IPS DF 6.9 (cell line): ENCODE results near the gene NCAM2.

Experiments used
- DNase-seq: peaks from one replicate; pipeline ENCODE4 v3.0.0-alpha.2; 2013; ENCODE audit warnings: low read depth, low spot score
- H3K27ac ChIP-seq: one replicate; pipeline ENCODE4 v1.5.1; 2013; ENCODE audit warnings: low read length, control low read depth
- H3K27me3 ChIP-seq: 2 replicates; pipeline ENCODE4 v1.6.1; 2013; ENCODE audit warnings: mild to moderate bottlenecking, low read length; ENCODE audit not compliant: control insufficient read depth, insufficient read depth
- H3K36me3 ChIP-seq: 2 replicates; pipeline ENCODE4 v1.6.1; 2013; ENCODE audit warnings: low read length; ENCODE audit not compliant: control insufficient read depth, insufficient read depth
- H3K4me1 ChIP-seq: 2 replicates; pipeline ENCODE4 v1.6.1; 2013; ENCODE audit warnings: low read length; ENCODE audit not compliant: control insufficient read depth, insufficient read depth
- H3K4me3 ChIP-seq: 2 replicates; pipeline ENCODE4 v1.5.1; 2013; ENCODE audit warnings: mild to moderate bottlenecking, low read length
- H3K9me3 ChIP-seq: 2 replicates; pipeline ENCODE4 v1.6.1; 2013; ENCODE audit warnings: low read length, inconsistent platforms; ENCODE audit not compliant: control insufficient read depth, insufficient read depth
- WGBS: extraction: QIAGEN DNeasy Blood & Tissue Kit; methylation state at CpG from one replicate; pipeline ENCODE4 v1.1.7; 2013; ENCODE audit warnings: mixed read lengths, missing lambda C conversion rate; ENCODE audit not compliant: insufficient read length, insufficient coverage; 5-methylcytosine and 5-hydroxymethylcytosine counted together

NCAM2 gene

GRCh38 chr21:21464684-21465083, 466.5 kb downstream of the NCAM2 start:
- no peaks in the 10 kb centered on the region for H3K36me3 ChIP-seq
- no peak for DNase-seq
- H3K4me1 ChIP-seq, result no peaks in the 10 kb centered on the region
- H3K27me3 ChIP-seq, result no peaks in the 10 kb centered on the region
- no peak overlapping the region for H3K4me3 ChIP-seq
- no peak overlapping the region for H3K27ac ChIP-seq
- H3K9me3 ChIP-seq, result peaks cover 1% of the 10 kb centered on the region; the same call in 1 of the 2 replicates
- 100% methylated on average over 1 of the region's 1 CpG for WGBS

DNA sequence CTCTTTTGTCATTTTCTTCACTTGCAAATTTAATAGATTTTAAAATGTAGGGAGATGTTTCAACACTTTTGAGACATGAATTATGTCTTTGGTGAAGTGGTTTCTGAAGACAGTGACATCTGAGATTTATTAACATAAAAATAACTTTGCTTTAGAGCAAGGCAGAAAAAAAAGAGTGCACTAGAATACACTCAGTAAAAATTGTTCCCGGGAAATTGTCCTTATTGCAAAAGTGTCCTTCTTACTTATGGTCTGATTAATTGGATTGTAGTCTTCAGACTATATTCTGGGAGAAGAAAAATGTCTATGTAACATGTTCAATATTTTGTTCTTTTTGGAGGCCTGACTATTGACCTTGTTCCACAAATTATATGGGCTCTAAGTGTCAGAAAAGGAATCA, 468.5 kb downstream of the NCAM2 start:
- no peaks in the 10 kb centered on the region for H3K27me3 ChIP-seq
- H3K4me1 ChIP-seq, result no peaks in the 10 kb centered on the region
- no peak for DNase-seq
- no peaks in the 10 kb centered on the region for H3K36me3 ChIP-seq
- WGBS, result no CpG with 5 or more reads among the region's 1 CpG
- peaks cover 1% of the 10 kb centered on the region; the same call in 1 of the 2 replicates for H3K9me3 ChIP-seq
- no peak overlapping the region for H3K27ac ChIP-seq
- no peak overlapping the region for H3K4me3 ChIP-seq

DNA sequence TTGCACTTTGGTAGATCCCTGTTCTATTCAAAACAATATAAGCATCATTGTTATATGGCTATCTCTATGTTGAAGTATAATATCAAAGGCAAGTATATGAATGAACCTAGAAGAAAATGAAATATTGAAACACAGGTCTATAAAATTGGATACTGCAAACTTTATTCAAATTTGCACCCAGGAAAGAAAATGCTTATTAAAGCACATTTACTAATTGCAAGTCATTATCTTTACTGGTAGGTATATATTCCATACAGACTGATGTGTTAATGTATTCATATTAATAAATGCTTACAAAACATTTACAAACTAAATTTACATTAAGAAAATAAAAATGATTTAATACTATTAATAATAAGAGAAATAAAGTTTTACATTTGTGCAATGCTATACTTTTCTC, 469.8 kb downstream of the NCAM2 start:
- no peaks in the 10 kb centered on the region for H3K27me3 ChIP-seq
- H3K4me1 ChIP-seq, result no peaks in the 10 kb centered on the region
- peaks cover 1% of the 10 kb centered on the region; the same call in 1 of the 2 replicates for H3K9me3 ChIP-seq
- H3K4me3 ChIP-seq, result no peak overlapping the region
- H3K27ac ChIP-seq, result no peak overlapping the region
- H3K36me3 ChIP-seq, result no peaks in the 10 kb centered on the region
- no peak for DNase-seq

- Histone ChIP-seq H3K27ac (no peak overlapping the region), H3K9me3 (no peaks in the 10 kb centered on the region; the same call in 1 of the 2 replicates), H3K27me3 (no peaks in the 10 kb centered on the region), H3K36me3 (no peaks in the 10 kb centered on the region), H3K4me3 (no peak overlapping the region), H3K4me1 (no peaks in the 10 kb centered on the region)
- DNase-seq, result no peak
- WGBS, result no CpG with 5 or more reads among the region's 3 CpGs
Observed at GRCh38 chr21:21481239-21481638, 483.0 kb downstream of the NCAM2 start.

GRCh38 chr21:21508859-21509258, 510.6 kb downstream of the NCAM2 start:
- WGBS, result no CpG with 5 or more reads among the region's 6 CpGs
- no peaks in the 10 kb centered on the region for H3K4me1 ChIP-seq
- peaks cover 2% of the 10 kb centered on the region for H3K9me3 ChIP-seq
- H3K36me3 ChIP-seq, result no peaks in the 10 kb centered on the region
- DNase-seq, result no peak
- no peak overlapping the region for H3K4me3 ChIP-seq
- H3K27me3 ChIP-seq, result no peaks in the 10 kb centered on the region
- H3K27ac ChIP-seq, result no peak overlapping the region

- no peak for DNase-seq
- Histone ChIP-seq H3K27me3 (no peaks in the 10 kb centered on the region), H3K9me3 (no peaks in the 10 kb centered on the region; the same call in 1 of the 2 replicates), H3K4me3 (no peak overlapping the region), H3K4me1 (no peaks in the 10 kb centered on the region), H3K36me3 (no peaks in the 10 kb centered on the region), H3K27ac (no peak overlapping the region)
Observed at GRCh38 chr21:21530680-21531079, 532.5 kb downstream of the NCAM2 start.

GRCh38 chr21:21547368-21547953, 549.3 kb downstream of the NCAM2 start:
- H3K27ac ChIP-seq, result no peak overlapping the region
- H3K4me1 ChIP-seq, result no peaks in the 10 kb centered on the region
- no peaks in the 10 kb centered on the region for H3K27me3 ChIP-seq
- no CpG with 5 or more reads among the region's 5 CpGs for WGBS
- DNase-seq, result no peak
- H3K36me3 ChIP-seq, result no peaks in the 10 kb centered on the region
- H3K9me3 ChIP-seq, result peaks cover under 1% of the 10 kb centered on the region; the same call in 1 of the 2 replicates
- no peak overlapping the region for H3K4me3 ChIP-seq

DNA sequence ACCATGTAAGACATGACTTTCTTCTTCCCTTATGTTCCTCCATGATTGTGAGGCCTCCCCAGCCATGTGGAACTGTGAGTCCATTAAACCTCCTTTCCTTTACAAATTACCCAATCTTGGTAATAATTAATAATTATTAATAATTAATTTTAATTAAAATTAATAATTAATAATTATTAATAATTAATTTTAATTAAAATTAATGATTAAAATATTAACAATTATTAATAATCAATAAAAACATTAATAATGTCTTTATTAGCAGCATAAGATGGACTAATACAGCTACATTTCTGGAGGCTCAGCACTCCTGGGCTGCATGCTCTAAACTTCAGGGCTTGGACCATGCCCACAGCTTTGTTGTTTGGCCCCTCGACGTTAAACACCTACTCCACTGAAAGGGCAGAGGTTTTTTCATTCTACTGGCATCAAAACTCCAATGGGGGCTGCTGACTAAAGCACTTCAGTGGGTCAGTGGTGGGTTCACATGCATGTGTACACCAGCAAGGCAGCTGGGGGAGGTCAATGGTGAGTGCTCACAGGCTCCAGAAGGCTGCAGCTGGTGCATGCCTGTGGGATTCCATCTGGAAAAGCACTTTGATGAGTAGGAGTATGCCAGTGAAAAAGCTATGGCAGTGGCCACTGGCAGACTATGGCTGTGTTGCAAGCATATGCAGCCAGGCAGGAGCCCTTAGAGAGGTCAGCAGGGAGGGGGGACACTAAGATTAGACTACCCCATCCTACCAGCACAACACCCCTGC, 561.3 kb downstream of the NCAM2 start:
- Histone ChIP-seq H3K27ac (no peak overlapping the region), H3K4me1 (no peaks in the 10 kb centered on the region), H3K27me3 (no peaks in the 10 kb centered on the region), H3K9me3 (no peaks in the 10 kb centered on the region; the same call in 1 of the 2 replicates), H3K36me3 (no peaks in the 10 kb centered on the region), H3K4me3 (no peak overlapping the region)
- DNase-seq, result no peak
- no CpG with 5 or more reads among the region's 2 CpGs for WGBS
